OCI-LY1 (cell line): ENCODE measurements around the gene ADGRG3.

Source experiments
- EZH2 ChIP-seq: fragments of 200-600 bp; sonication (generic), shearing (Covaris generic); IDR thresholded peaks from 2 replicates; pipeline ENCODE4 v1.8.0; 2017; ENCODE audit warnings: borderline replicate concordance, mixed run types, mild to moderate bottlenecking, antibody characterized with exemption, low read length, moderate library complexity, mixed read lengths
- TF ChIP-seq, protein P1 (sequence below): fragments of 200-600 bp; sonication (generic), shearing (Covaris generic); IDR thresholded peaks from 2 replicates; pipeline ENCODE4 v1.5.1; 2017; ENCODE audit warnings: mild to moderate bottlenecking, antibody characterized with exemption, low read length, moderate library complexity, mixed read lengths

DNA sequence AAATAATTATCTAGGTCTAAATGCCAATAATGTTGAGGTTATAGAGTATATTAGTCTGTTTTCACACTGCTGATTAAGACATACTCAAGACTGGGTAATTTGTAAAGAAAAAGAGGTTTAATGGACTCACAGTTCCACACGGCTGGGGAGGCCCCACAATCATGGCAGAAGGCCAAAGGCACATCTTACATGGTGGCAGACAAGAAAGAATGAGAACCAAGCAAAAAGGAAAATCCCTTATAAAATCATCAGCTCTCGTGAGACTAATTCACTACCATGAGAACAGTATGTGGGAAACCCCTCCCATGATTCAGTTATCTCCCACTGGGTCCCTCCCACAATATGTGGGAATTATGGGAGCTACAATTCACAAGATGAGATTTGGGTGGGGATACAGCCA is 64.6 kb downstream of the ADGRG3 start:
- TF ChIP-seq EZH2, result no peak
- TF ChIP-seq, protein P1, sequence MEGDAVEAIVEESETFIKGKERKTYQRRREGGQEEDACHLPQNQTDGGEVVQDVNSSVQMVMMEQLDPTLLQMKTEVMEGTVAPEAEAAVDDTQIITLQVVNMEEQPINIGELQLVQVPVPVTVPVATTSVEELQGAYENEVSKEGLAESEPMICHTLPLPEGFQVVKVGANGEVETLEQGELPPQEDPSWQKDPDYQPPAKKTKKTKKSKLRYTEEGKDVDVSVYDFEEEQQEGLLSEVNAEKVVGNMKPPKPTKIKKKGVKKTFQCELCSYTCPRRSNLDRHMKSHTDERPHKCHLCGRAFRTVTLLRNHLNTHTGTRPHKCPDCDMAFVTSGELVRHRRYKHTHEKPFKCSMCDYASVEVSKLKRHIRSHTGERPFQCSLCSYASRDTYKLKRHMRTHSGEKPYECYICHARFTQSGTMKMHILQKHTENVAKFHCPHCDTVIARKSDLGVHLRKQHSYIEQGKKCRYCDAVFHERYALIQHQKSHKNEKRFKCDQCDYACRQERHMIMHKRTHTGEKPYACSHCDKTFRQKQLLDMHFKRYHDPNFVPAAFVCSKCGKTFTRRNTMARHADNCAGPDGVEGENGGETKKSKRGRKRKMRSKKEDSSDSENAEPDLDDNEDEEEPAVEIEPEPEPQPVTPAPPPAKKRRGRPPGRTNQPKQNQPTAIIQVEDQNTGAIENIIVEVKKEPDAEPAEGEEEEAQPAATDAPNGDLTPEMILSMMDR, result no peak
